ENCODE data around the gene CEMIP. TPM values are rescaled to one million over a fixed set of nuclear protein-coding genes. Genes with fewer than 3 reads are reported as not detected.

CEMIP gene
- polyA plus RNA-seq (ENCODE audit: insufficient read depth in 1 of 5, insufficient read length in 5 of 5, low replicate concordance in 1 of 5) = 10 to 100 TPM; 13.7 to 31.0 (median 21.2) TPM
- long read RNA-seq, donor 1, partial matches to known transcripts = 193 of 193 reads
- long read RNA-seq, donor 1, other reads (novel, unspliced or antisense) = 0 of 193 reads
- long read RNA-seq, donor 2, partial matches to known transcripts = 7 of 60 reads
- long read RNA-seq, donor 2, other reads (novel, unspliced or antisense) = 53 of 60 reads
- long read RNA-seq, donor 3, partial matches to known transcripts = 23 of 156 reads
- long read RNA-seq, donor 3, other reads (novel, unspliced or antisense) = 133 of 156 reads
- long read RNA-seq, donor 4, partial matches to known transcripts = 143 of 143 reads
- long read RNA-seq, donor 4, other reads (novel, unspliced or antisense) = 0 of 143 reads
- long read RNA-seq, donor 5, partial matches to known transcripts = 164 of 164 reads
- long read RNA-seq, donor 5, other reads (novel, unspliced or antisense) = 0 of 164 reads
- long read RNA-seq, donor 6, partial matches to known transcripts = 0 of 1 reads
- long read RNA-seq, donor 6, other reads (novel, unspliced or antisense) = 0 of 1 reads
- long read RNA-seq, donor 7, full-length matches to known transcripts = 3 of 3 reads
- long read RNA-seq, donor 7, partial matches to known transcripts = 0 of 3 reads
- long read RNA-seq, donor 7, other reads (novel, unspliced or antisense) = 0 of 3 reads
- long read RNA-seq, donor 8 = 0 reads

DNA sequence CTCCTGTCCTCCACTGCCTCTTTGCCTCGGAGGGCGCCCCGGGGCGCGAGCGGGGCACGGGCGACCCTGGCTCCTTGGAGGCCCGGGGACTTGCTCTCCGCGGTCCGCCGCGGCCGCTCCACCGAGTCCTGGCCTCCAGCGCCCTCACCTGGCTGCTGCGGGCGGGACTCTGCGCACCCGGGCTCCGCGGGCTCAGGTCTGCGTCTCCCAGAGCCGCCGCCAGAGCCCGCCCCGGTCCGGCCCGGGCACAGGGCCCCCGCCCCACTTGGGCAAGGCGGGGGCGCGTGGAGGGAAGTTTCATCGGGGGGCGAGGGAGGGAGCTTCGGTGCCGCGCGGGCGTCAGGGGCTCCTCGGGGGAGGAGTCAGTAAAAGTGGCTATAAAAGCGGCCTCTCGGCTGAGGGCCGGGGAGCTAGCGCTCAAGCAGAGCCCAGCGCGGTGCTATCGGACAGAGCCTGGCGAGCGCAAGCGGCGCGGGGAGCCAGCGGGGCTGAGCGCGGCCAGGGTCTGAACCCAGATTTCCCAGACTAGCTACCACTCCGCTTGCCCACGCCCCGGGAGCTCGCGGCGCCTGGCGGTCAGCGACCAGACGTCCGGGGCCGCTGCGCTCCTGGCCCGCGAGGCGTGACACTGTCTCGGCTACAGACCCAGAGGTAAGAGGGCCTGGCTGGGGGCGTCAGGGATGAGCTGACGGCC lies at the start of gene CEMIP:
Gene CEMIP, plus strand, starts transcription at position 407 of the 694 bp plus-strand sequence. CDS start 94,510 bp downstream, outside the sequence.
- DNase-seq = peak; percentile 74 to 77

- no peak for DNase-seq
These were observed 48.8 kb upstream of the CEMIP start for GRCh38 chr15:80730387-80730786.

DNA sequence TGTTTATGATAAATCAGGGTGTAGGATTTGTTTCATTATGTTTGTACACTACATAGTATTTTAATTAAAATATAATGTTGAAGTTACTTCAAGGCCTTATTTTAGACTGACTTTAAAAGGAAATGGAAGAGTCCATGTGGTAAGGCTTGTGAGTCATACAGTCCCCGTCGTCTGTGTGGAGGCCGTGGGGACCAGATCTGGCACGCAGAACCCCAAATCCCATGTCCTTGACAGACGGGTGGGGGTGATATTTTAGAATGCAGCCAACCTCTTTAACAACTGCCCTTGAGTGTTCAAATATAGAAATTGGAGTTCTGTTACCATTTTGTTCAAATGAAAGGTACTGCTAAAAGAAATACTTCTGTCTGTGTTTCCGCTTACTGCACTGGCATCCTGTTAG lies 48.2 kb upstream of the CEMIP start:
- no peak for DNase-seq

GRCh38 chr15:80732167-80732566 lies 47.0 kb upstream of the CEMIP start:
- no peak for DNase-seq

DNA sequence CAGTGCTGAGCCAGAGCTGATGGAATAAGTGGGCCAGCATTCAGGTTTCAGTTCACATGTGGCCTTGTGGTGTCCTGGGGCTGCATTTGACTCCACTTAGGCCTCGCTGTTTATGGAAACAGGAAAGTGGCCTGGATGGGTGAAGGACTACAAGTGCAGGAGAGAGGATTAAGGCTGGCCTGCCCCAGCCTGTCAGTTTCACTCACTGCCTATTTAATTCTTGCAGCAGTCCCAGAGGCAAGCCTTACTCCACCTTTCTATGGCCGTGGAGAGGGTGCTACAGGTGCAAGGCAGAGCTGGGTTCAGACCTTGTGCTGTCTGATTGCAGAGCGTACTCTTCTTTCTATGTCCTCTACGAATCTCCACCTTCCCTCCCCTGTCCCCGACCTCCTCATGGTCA lies 46.4 kb upstream of the CEMIP start:
- no peak for DNase-seq

DNA sequence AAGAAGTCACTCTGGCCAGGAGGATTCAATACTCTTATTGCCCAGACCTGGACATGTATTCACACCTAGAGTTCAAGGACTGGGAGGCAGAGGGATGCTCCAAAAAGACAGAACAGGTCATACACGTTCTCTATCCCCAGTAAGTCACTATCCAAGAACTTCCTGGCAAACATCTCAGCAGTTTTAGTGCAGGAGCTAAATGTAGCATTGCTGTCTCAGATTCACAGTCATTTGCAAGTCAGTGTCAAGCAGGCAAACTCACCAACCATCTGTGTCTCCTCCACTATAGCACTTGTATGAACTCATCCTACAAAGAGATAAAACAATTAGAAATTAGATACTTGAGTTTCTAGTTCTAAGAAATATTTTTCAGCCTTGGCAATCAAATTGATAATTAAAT lies 45.7 kb upstream of the CEMIP start:
- DNase-seq = no peak

GRCh38 chr15:80735344-80735743 lies 43.8 kb upstream of the CEMIP start:
- no peak for DNase-seq

- DNase-seq = no peak
These were observed 42.6 kb upstream of the CEMIP start for GRCh38 chr15:80736560-80736959.

GRCh38 chr15:80739919-80740318 lies 39.3 kb upstream of the CEMIP start:
- no peak for DNase-seq

- no peak for DNase-seq
These were observed 37.1 kb upstream of the CEMIP start for GRCh38 chr15:80742081-80742480.

GRCh38 chr15:80743189-80743833 lies 35.9 kb upstream of the CEMIP start:
- no peak for DNase-seq

DNA sequence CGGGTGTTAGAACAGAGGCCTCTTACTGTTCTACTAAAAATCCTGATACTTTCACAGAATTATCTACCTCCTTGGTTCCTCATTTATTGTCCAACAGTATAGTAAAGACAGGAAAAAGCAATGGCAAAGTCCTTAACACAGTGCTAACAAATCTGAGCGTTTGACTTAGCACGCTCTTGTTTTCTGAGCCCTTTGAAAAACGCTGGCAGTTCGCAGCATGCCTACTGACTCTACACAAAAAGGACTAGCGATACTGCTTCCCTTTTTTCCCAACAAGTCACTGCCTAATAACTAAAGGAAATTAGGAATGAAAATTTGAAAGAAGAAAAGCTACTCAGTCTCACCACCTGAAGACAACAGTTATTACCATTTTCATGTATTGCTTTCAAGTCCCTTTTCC lies 34.8 kb upstream of the CEMIP start:
- no peak for DNase-seq

DNA sequence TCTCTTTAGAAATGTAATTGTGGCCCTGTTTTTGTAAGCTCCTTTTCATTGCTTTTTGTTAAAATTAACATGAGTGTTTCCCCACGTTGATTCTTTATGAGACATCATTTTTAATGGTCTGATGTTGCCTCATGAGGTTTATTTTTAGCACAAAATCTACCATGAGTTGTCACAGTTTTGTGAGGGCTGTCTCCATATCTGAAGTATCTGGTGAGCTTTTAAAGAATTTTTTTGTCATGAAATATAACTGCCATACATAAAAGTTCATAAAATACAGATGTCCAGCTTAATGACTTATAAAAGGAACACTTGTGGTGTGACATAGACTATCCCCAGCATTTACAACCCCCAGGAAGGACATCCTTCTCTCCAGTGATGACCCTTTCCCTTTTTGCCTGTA lies 34.3 kb upstream of the CEMIP start:
- no peak for DNase-seq

- DNase-seq = no peak
These were observed 33.3 kb upstream of the CEMIP start for GRCh38 chr15:80745888-80746287.

DNA sequence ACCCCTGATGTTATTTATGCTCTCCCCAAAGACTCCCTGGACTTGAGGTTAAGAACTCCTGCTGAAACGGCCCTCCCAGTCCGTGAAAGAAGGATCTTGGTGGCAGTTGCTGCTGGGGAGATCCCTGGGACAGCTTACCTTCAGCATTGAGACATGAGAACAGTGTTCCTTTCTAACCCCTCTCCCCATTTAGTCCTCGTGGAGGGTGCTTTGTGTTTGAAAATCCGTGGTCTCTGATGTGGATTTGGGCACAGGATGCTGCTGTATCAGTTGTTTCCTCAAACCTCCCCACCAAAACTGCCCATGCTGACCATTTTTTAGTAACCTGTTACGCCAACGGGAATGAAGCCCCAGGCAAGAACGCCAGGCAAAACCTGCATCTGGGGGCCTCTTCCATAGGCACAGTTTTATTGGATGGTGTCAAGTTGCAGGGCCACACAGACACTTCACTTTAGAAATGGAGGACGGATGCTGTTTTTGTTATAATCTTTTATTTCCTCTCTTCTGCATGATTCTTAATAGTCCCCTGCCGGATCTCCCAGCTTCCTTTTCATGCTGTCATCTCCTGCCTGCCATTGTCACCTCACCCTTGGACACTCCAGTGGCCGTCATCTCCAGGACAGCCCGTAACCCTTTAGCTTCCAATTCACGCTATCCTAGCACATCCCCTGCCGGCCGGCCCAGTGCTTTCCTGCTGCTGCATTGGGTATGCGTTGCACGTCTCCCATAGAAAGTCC lies 31.7 kb upstream of the CEMIP start:
- no peak for DNase-seq

DNA sequence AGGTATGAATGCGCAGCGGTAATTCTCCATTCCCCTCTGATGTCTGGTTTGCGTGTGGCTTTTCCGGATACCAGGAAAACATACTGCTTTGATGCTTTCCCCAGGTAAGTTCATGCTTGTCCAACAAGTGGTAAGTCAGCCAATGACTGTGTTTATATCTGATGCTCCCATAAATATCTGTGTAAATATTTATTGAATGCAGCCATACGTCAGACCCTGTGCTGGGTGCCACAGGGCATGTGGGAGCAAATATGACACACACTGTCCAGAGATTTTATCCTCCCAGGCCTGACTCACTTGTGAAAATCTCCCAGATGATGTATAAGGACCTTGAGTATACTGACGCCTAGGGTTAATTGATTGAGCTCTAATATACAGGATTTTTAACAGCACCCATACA lies 29.6 kb upstream of the CEMIP start:
- no peak for DNase-seq

DNA sequence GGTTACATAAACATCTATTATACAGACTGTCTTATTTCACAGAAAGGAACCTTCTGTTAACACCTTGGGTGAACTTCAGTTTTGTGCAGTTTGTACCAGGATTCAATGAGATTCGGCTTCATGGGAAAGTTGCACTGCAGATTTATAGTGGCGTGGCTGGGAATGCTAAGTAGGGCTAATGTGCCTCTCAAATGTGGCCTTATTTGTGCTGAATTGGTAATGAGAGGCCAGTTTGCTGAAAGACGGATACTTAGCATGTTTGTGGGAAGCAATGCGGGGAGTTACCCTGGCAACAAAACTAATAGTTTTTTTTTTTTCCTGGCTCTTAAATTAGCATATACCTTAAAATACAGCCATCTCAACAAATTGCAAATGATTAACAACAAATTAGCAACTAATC lies 28.6 kb upstream of the CEMIP start:
- DNase-seq = no peak

GRCh38 chr15:80752204-80752603 lies 27.0 kb upstream of the CEMIP start:
- no peak for DNase-seq

- DNase-seq = no peak
These were observed 26.0 kb upstream of the CEMIP start for GRCh38 chr15:80753161-80753560.

GRCh38 chr15:80754014-80754413 lies 25.2 kb upstream of the CEMIP start:
- no peak for DNase-seq

DNA sequence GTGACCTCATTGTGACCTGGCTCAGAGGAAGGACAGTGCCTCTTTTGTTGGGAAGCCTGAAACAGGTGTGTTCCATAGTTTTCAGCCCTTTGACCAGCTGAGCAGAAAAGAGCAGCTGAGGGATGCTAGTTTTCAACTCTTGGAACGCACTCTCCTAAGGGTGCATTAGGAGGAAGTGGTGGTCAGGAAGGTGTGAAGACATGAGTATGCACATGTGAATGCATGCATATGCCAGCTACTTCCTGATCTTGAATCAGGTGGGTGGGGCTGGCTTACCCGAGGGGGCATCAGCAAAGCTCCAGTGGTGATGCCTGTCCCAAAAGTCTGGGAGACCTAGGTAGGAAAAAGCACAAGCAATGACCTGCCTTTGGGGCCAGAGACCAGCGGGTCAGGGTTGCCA lies 23.3 kb upstream of the CEMIP start:
- DNase-seq = no peak

All from right lung (tissue), 10 donors.